Fibroblast of mammary gland (primary cell): ENCODE measurements around the gene HBS1L.

Experiments used
- DNase-seq: peaks from one replicate; pipeline ENCODE4 v3.0.0-alpha.2; 2010; ENCODE audit warnings: low read depth
- H3K4me3 ChIP-seq: 2 replicates; pipeline ENCODE4 v1.5.1; 2011; ENCODE audit warnings: low read depth, mild to moderate bottlenecking, low read length, moderate library complexity; ENCODE audit not compliant: control insufficient read depth
- CTCF ChIP-seq: conservative IDR thresholded peaks from 2 replicates; pipeline ENCODE4 v1.5.1; 2011; ENCODE audit warnings: low read depth, low read length, inconsistent platforms; ENCODE audit not compliant: control insufficient read depth, insufficient read depth

Gene HBS1L

GRCh38 chr6:135021310-135022049, 33.1 kb downstream of the HBS1L start:
- no peak for TF ChIP-seq CTCF
- no peak overlapping the region for H3K4me3 ChIP-seq
- no peak for DNase-seq

GRCh38 chr6:135018941-135019340, 35.7 kb downstream of the HBS1L start:
- H3K4me3 ChIP-seq: no peak overlapping the region
- no peak for DNase-seq
- no peak for TF ChIP-seq CTCF

- TF ChIP-seq CTCF: no peak
- H3K4me3 ChIP-seq: no peak overlapping the region
- no peak for DNase-seq
Measured at GRCh38 chr6:135018052-135018451, 36.6 kb downstream of the HBS1L start.

GRCh38 chr6:135014353-135014832, 40.2 kb downstream of the HBS1L start:
- no peak for TF ChIP-seq CTCF
- DNase-seq: no peak
- no peak overlapping the region for H3K4me3 ChIP-seq

GRCh38 chr6:135013211-135013610, 41.4 kb downstream of the HBS1L start:
- TF ChIP-seq CTCF: no peak
- H3K4me3 ChIP-seq: no peak overlapping the region
- no peak for DNase-seq

GRCh38 chr6:135012764-135013163, 41.9 kb downstream of the HBS1L start:
- peak; percentile 62 for DNase-seq
- TF ChIP-seq CTCF: no peak
- H3K4me3 ChIP-seq: no peak overlapping the region

- no peak overlapping the region for H3K4me3 ChIP-seq
- TF ChIP-seq CTCF: no peak
- DNase-seq: no peak
Measured at GRCh38 chr6:135012349-135012748, 42.3 kb downstream of the HBS1L start.
